Panc1 (cell line): ENCODE measurements around the gene TSHZ2.

Experiments used
- CTCF ChIP-seq: fragments of 450-650 bp; IDR thresholded peaks from 2 replicates; pipeline ENCODE4 v1.5.1; 2017; ENCODE audit warnings: mild to moderate bottlenecking
- SIN3A ChIP-seq: IDR thresholded peaks from 2 replicates; pipeline ENCODE4 v1.6.1; 2012; ENCODE audit warnings: low read depth, mild to moderate bottlenecking, low read length, moderate library complexity, borderline replicate concordance; ENCODE audit not compliant: insufficient read depth

- TF ChIP-seq CTCF (no peak), SIN3A (no peak)
Measured at GRCh38 chr20:53270792-53271375, 298.7 kb downstream of the TSHZ2 start.
